Body of pancreas (tissue), 4 donors: ENCODE measurements around the gene GDF2. TPM values are rescaled to one million over a fixed set of nuclear protein-coding genes. Genes with fewer than 3 reads are reported as not detected.

ENCODE experiments used
- ATAC-seq: fragments of 150-250 bp; one replicate; pipeline ENCODE4 v1.9.1; 2016
- DNase-seq, 4 donors: peaks; one replicate each; pipeline ENCODE4 v3.0.0-alpha.2; 2019
- H3K27ac ChIP-seq, 4 donors: fragments of 200-600 bp; sonication (generic); 1 replicate in 3 of 4; 2 replicates in 1 of 4; pipeline versions ENCODE4 v1.5.1 to v1.6.1; 2016 to 2019; ENCODE audit warnings: mild to moderate bottlenecking in 1 of 4, mixed read lengths in 1 of 4, moderate library complexity in 1 of 4
- H3K27me3 ChIP-seq, 2 donors: fragments of 200-600 bp; sonication (generic); one replicate each; pipeline ENCODE4 v1.6.0; 2016; ENCODE audit warnings: mild to moderate bottlenecking in 1 of 2
- H3K36me3 ChIP-seq, 2 donors: fragments of 200-600 bp; sonication (generic); replicated peaks in 1 of 2; 2 replicates each; pipeline ENCODE4 v1.5.1; 2016; ENCODE audit warnings: low read depth in 2 of 2; ENCODE audit not compliant: insufficient read depth in 1 of 2
- H3K4me1 ChIP-seq: fragments of 200-600 bp; sonication (generic); one replicate; pipeline ENCODE4 v1.6.0; 2016
- H3K4me3 ChIP-seq, 2 donors: fragments of 200-600 bp; sonication (generic); 1 replicate in 1 of 2; 2 replicates in 1 of 2; pipeline ENCODE4 v1.5.1; 2016 to 2019
- H3K9me3 ChIP-seq, 3 donors: fragments of 200-600 bp; sonication (generic); 1 replicate in 2 of 3; 2 replicates in 1 of 3; pipeline ENCODE4 v1.5.1; 2016
- CTCF ChIP-seq, 7 experiments: fragments of 450-650 bp in 4 of 7; fragments of 200-600 bp in 3 of 7; sonication (generic) in 3 of 7; IDR thresholded peaks; one replicate each; pipeline ENCODE4 v1.5.1; 2016 to 2019; ENCODE audit warnings: antibody characterized with exemption in 7 of 7
- POLR2A ChIP-seq, 3 donors: fragments of 450-650 bp; IDR thresholded peaks; one replicate each; pipeline ENCODE4 v1.6.1; 2016; ENCODE audit warnings: antibody characterized with exemption in 3 of 3, mild to moderate bottlenecking in 2 of 3
- whole genome bisulfite sequencing, 2 donors: methylation state at CpG; one replicate each; pipeline ENCODE4 v1.1.5; 2017; 5-methylcytosine and 5-hydroxymethylcytosine counted together
- intact Hi-C: fragments of 100-400 bp; cut with DNase I; formaldehyde crosslinking; loops from one replicate; pipeline ENCODE4 v1.15.1; 2023
- total RNA-seq, 2 donors: library from RNA; depleted of rRNA; stranded (reverse); fragments of >200 nt; gene quantifications; one replicate each; pipeline ENCODE4 v1.1.0, GENCODE V29; 2016

The GDF2 gene
- total RNA-seq, 2 donors from 2014 or later = not detected

- DNase-seq (no peak), ATAC-seq (no peak)
- H3K36me3 ChIP-seq = no peaks in the 10 kb centered on the region
- no peaks in the 10 kb centered on the region for H3K9me3 ChIP-seq
- WGBS, 2 donors = 91 to 92% methylated on average over 9 to 15 of the region's 15 CpGs
- no peak overlapping the region for H3K27ac ChIP-seq
- TF ChIP-seq CTCF (IDR thresholded peaks at IDR 0.05) = no peak
- TF ChIP-seq POLR2A (IDR thresholded peaks at IDR 0.05) = no peak
- no peak overlapping the region for H3K4me3 ChIP-seq
- H3K27me3 ChIP-seq = no peaks in the 10 kb centered on the region
- intact Hi-C loops = no loop called here
- no peaks in the 10 kb centered on the region for H3K4me1 ChIP-seq
Observed at GRCh38 chr10:47278152-47278473, 44.1 kb upstream of the GDF2 start.

- no peaks in the 10 kb centered on the region for H3K4me1 ChIP-seq
- ATAC-seq (no peak), DNase-seq (no peak)
- H3K36me3 ChIP-seq = no peaks in the 10 kb centered on the region
- H3K27ac ChIP-seq = no peak overlapping the region
- no peaks in the 10 kb centered on the region for H3K27me3 ChIP-seq
- 87 to 92% methylated on average over 2 to 3 of the region's 3 CpGs for WGBS, 2 donors
- no peak for TF ChIP-seq CTCF (IDR thresholded peaks at IDR 0.05)
- H3K9me3 ChIP-seq = no peaks in the 10 kb centered on the region
- H3K4me3 ChIP-seq = no peak overlapping the region
- intact Hi-C loops = no loop called here
Observed at GRCh38 chr10:47278720-47279119, 43.5 kb upstream of the GDF2 start.

- TF ChIP-seq CTCF (IDR thresholded peaks at IDR 0.05) (no peak), POLR2A (IDR thresholded peaks at IDR 0.05) (no peak)
- no peak overlapping the region for H3K27ac ChIP-seq
- H3K9me3 ChIP-seq = no peaks in the 10 kb centered on the region
- no peaks in the 10 kb centered on the region for H3K36me3 ChIP-seq
- H3K4me3 ChIP-seq = no peak overlapping the region
- intact Hi-C loops = no loop called here
- WGBS, 2 donors = 86 to 87% methylated on average over 1 to 2 of the region's 2 CpGs
- H3K4me1 ChIP-seq = no peaks in the 10 kb centered on the region
- H3K27me3 ChIP-seq = no peaks in the 10 kb centered on the region
- DNase-seq = no peak
- ATAC-seq = no peak
Observed at GRCh38 chr10:47279276-47279675, 43.0 kb upstream of the GDF2 start.

GRCh38 chr10:47282005-47282656 is 40.1 kb upstream of the GDF2 start:
- Histone ChIP-seq H3K27me3 (no peaks in the 10 kb centered on the region), H3K36me3 (no peaks in the 10 kb centered on the region), H3K4me1 (peaks cover 6% of the 10 kb centered on the region), H3K4me3 (no peak overlapping the region), H3K9me3 (no peaks in the 10 kb centered on the region), H3K27ac (no peak overlapping the region)
- TF ChIP-seq POLR2A (IDR thresholded peaks at IDR 0.05) (no peak), CTCF (IDR thresholded peaks at IDR 0.05) (no peak)
- 74 to 78% methylated on average over 5 to 6 of the region's 6 CpGs for WGBS, 2 donors
- DNase-seq = no peak
- no peak for ATAC-seq
- intact Hi-C loops = no loop called here

- peaks cover 11% of the 10 kb centered on the region for H3K4me1 ChIP-seq
- no peak overlapping the region for H3K4me3 ChIP-seq
- H3K36me3 ChIP-seq = no peaks in the 10 kb centered on the region
- no peak overlapping the region for H3K27ac ChIP-seq
- no peaks in the 10 kb centered on the region for H3K9me3 ChIP-seq
- no peak for DNase-seq
- intact Hi-C loops = no loop called here
- H3K27me3 ChIP-seq = no peaks in the 10 kb centered on the region
- WGBS, 2 donors = 55 to 88% methylated on average over 1 to 6 of the region's 6 CpGs
- no peak for ATAC-seq
- no peak for TF ChIP-seq CTCF (IDR thresholded peaks at IDR 0.05)
- TF ChIP-seq POLR2A (IDR thresholded peaks at IDR 0.05) = no peak
Observed at GRCh38 chr10:47282657-47283018, 39.6 kb upstream of the GDF2 start.
